Muscle of leg (tissue), 11 donors: Measurements from ENCODE around the gene TECTA. TPM values are rescaled to one million over a fixed set of nuclear protein-coding genes. Genes with fewer than 3 reads are reported as not detected.

Source experiments
- DNase-seq: peaks from one replicate; pipeline ENCODE4 v3.0.0; 2013
- H3K27ac ChIP-seq: one replicate; pipeline ENCODE4 v1.5.1; 2013; ENCODE audit warnings: mild to moderate bottlenecking, low read length, control low read depth
- H3K27me3 ChIP-seq: one replicate; pipeline ENCODE4 v1.6.1; 2013; ENCODE audit warnings: low read length; ENCODE audit not compliant: control insufficient read depth, insufficient read depth
- H3K36me3 ChIP-seq: one replicate; pipeline ENCODE4 v1.6.1; 2013; ENCODE audit warnings: low read length; ENCODE audit not compliant: control insufficient read depth, insufficient read depth
- H3K4me1 ChIP-seq: one replicate; pipeline ENCODE4 v1.6.1; 2013; ENCODE audit warnings: low read length; ENCODE audit not compliant: control insufficient read depth, insufficient read depth
- H3K4me3 ChIP-seq: one replicate; pipeline ENCODE4 v1.5.1; 2013; ENCODE audit warnings: low read length, control low read depth
- H3K9me3 ChIP-seq: replicated peaks from 2 replicates; pipeline ENCODE4 v1.6.1; 2013; ENCODE audit warnings: low read depth, low read length; ENCODE audit not compliant: control insufficient read depth
- WGBS: methylation state at CpG from one replicate; pipeline ENCODE4 v1.1.5; 2013; ENCODE audit warnings: missing lambda C conversion rate; ENCODE audit not compliant: insufficient coverage; 5-methylcytosine and 5-hydroxymethylcytosine counted together
- polyA plus RNA-seq, 8 donors: library from polyadenylated mRNA; unstranded; fragments of 120-200 nt; gene quantifications; one replicate each; pipeline versions ENCODE4 v1.2.1 to v1.2.3, GENCODE V29; 2013; ENCODE audit warnings: inconsistent platforms in 1 of 8, low replicate concordance in 1 of 8; ENCODE audit not compliant: insufficient read length in 8 of 8, insufficient read depth in 1 of 8
- total RNA-seq: library from RNA; stranded (reverse); fragments of 120-200 nt; gene quantifications from one replicate; pipeline ENCODE4 v1.2.4, GENCODE V29; 2013

The TECTA gene
- total and polyA plus RNA-seq, 9 donors, result 0.89 to 1.7 (median 1.4) TPM

DNA sequence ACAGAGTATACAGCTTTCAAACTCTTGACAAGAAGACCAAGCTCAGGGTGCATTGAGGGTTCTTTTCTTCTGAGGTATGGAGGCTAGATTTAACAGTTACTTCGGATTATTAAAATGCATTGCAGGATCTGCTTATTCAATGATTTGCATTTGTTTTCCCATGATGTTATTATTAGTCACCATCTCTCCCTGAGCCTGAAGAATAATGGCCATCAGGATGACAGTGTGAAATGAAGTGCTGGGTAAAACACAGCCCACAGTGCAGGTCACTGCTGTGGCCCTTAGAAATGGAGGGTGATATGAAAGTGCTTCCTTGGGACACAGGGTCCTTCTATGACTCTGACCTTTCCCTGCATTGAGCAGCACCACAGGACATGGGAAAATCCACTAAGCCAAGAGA is 40.0 kb downstream of the TECTA start:
- WGBS, result no CpG with 5 or more reads among the region's 1 CpG
- no peaks in the 10 kb centered on the region for H3K27me3 ChIP-seq

GRCh38 chr11:121143921-121144320 is 42.9 kb downstream of the TECTA start:
- DNase-seq, result no peak
- no peaks in the 10 kb centered on the region for H3K9me3 ChIP-seq
- no peak overlapping the region for H3K27ac ChIP-seq
- no peaks in the 10 kb centered on the region for H3K27me3 ChIP-seq
- 55% methylated on average over 4 of the region's 5 CpGs for WGBS
- H3K4me3 ChIP-seq, result no peak overlapping the region
- no peaks in the 10 kb centered on the region for H3K36me3 ChIP-seq
- H3K4me1 ChIP-seq, result no peaks in the 10 kb centered on the region

More for the DNA sequence above, 40.0 kb downstream of the TECTA start:
- no peak for DNase-seq
- Histone ChIP-seq H3K4me1 (no peaks in the 10 kb centered on the region), H3K36me3 (no peaks in the 10 kb centered on the region), H3K9me3 (no peaks in the 10 kb centered on the region), H3K4me3 (no peak overlapping the region), H3K27ac (no peak overlapping the region)

GRCh38 chr11:121144723-121145122 is 43.7 kb downstream of the TECTA start:
- Histone ChIP-seq H3K4me1 (no peaks in the 10 kb centered on the region), H3K4me3 (no peak overlapping the region), H3K27ac (no peak overlapping the region), H3K27me3 (no peaks in the 10 kb centered on the region), H3K36me3 (no peaks in the 10 kb centered on the region), H3K9me3 (no peaks in the 10 kb centered on the region)
- WGBS, result 82% methylated on average over 4 of the region's 5 CpGs
- DNase-seq, result no peak

DNA sequence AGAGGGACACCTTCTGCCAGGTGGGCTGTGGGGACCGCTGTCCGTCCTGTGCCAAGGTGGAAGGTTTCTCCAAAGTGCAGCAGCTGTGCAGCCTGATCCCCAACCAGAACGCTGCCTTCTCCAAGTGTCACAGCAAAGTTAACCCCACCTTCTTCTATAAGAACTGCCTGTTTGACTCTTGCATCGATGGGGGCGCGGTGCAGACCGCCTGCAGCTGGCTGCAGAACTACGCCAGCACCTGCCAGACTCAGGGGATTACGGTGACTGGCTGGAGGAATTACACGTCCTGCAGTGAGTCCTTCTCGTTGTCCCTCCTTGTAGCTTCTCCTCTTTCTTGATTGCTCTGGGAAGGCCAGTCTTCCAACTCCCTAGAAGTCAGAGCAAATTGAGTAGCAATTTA is 44.8 kb downstream of the TECTA start:
- no peaks in the 10 kb centered on the region for H3K27me3 ChIP-seq
- no peaks in the 10 kb centered on the region for H3K36me3 ChIP-seq
- no peak overlapping the region for H3K4me3 ChIP-seq
- H3K4me1 ChIP-seq, result no peaks in the 10 kb centered on the region
- DNase-seq, result no peak
- no peaks in the 10 kb centered on the region for H3K9me3 ChIP-seq
- WGBS, result 94% methylated on average over 10 of the region's 11 CpGs
- no peak overlapping the region for H3K27ac ChIP-seq

DNA sequence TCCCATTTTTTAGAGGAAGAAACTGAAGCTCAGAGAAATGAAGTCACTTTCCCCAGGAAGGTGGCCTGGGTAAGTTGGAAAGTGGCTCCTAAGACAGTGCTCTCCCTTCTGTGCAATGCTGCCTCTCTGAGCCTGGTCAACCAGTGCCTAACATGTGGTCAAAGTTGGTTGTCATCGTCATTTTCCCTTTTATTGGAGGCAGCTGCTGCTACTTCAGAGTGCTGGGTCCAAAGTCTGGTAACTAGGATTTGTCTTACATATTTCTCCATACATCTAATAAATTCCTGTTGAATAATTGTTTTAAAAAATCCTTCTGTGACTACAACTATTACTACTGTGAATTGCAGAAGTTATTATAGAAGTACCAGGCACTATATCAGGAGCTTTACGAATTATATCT is 48.1 kb downstream of the TECTA start:
- no peak overlapping the region for H3K4me3 ChIP-seq

GRCh38 chr11:121151207-121151688 is 50.2 kb downstream of the TECTA start:
- no peak overlapping the region for H3K4me3 ChIP-seq
- no peaks in the 10 kb centered on the region for H3K4me1 ChIP-seq
- no peak overlapping the region for H3K27ac ChIP-seq
- no peaks in the 10 kb centered on the region for H3K9me3 ChIP-seq
- WGBS, result no CpG with 5 or more reads among the region's 4 CpGs
- no peak for DNase-seq
- no peaks in the 10 kb centered on the region for H3K36me3 ChIP-seq
- no peaks in the 10 kb centered on the region for H3K27me3 ChIP-seq

More for the DNA sequence above, 48.1 kb downstream of the TECTA start:
- H3K9me3 ChIP-seq, result no peaks in the 10 kb centered on the region
- no peaks in the 10 kb centered on the region for H3K4me1 ChIP-seq
- no peaks in the 10 kb centered on the region for H3K36me3 ChIP-seq
- no peak for DNase-seq
- WGBS, result no CpG with 5 or more reads among the region's 2 CpGs
- no peak overlapping the region for H3K27ac ChIP-seq
- H3K27me3 ChIP-seq, result no peaks in the 10 kb centered on the region

DNA sequence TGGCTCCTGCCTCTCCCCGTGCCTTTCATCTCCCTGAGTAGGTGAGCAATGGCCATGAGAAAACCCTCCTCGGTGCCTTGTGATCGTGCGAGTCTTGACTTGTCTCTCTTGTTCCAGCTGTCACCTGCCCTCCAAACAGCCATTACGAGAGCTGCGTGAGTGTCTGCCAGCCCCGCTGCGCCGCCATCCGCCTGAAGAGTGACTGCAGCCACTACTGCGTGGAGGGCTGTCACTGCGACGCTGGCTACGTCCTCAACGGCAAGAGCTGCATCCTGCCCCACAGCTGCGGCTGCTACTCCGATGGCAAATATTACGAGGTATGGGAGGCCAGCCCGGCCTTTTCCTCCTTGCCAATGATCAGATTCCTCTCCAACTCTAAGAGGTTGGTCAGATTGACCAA is 51.7 kb downstream of the TECTA start:
- Histone ChIP-seq H3K36me3 (no peaks in the 10 kb centered on the region), H3K27me3 (no peaks in the 10 kb centered on the region), H3K4me1 (no peaks in the 10 kb centered on the region), H3K27ac (no peak overlapping the region), H3K9me3 (no peaks in the 10 kb centered on the region), H3K4me3 (no peak overlapping the region)
- 94% methylated on average over 17 of the region's 19 CpGs for WGBS
- no peak for DNase-seq

DNA sequence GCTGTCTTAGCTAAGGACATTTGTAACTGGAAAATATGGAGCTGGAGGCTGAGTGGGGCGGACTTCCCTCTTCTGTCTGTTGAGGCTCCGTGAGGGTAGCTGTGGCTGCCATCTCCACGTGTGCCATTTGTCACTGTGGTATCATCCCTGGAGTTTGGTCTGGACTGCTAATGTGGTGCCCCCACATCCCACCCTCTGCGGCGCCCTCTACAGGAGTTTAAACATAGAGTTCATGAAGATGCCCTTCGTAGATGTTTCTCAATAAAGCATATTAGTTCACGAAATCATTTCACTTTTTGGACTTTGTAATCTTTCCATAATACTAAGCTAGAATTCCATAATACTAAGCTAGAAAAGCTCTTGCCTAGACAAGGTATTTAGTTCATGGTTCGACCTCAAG is 52.4 kb downstream of the TECTA start:
- Histone ChIP-seq H3K9me3 (no peaks in the 10 kb centered on the region), H3K4me3 (no peak overlapping the region), H3K27me3 (no peaks in the 10 kb centered on the region), H3K27ac (no peak overlapping the region), H3K36me3 (no peaks in the 10 kb centered on the region), H3K4me1 (no peaks in the 10 kb centered on the region)
- no peak for DNase-seq
- 64% methylated on average over 5 of the region's 8 CpGs for WGBS

- Histone ChIP-seq H3K27ac (no peak overlapping the region), H3K27me3 (no peaks in the 10 kb centered on the region), H3K4me3 (no peak overlapping the region), H3K4me1 (no peaks in the 10 kb centered on the region), H3K36me3 (no peaks in the 10 kb centered on the region), H3K9me3 (no peaks in the 10 kb centered on the region)
- 53% methylated on average over 5 of the region's 13 CpGs for WGBS
- DNase-seq, result peak; percentile 7
These were observed 53.7 kb downstream of the TECTA start for GRCh38 chr11:121154486-121155314.

DNA sequence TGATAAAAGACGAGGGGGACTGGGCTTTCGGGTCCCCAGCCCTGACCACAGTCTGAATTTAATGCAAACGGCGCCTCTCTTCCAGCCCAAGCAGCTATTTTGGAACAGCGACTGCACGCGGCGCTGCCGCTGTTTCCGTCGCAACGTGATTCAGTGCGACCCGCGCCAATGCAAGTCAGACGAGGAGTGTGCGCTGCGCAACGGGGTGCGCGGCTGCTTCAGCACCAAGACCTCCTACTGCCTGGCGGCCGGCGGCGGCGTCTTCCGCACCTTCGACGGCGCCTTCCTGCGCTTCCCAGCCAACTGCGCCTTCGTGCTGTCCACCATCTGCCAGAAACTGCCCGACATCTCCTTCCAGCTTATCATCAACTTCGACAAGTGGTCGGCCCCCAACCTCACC is 56.7 kb downstream of the TECTA start:
- Histone ChIP-seq H3K27ac (no peak overlapping the region), H3K36me3 (no peaks in the 10 kb centered on the region), H3K4me3 (no peak overlapping the region), H3K27me3 (no peaks in the 10 kb centered on the region), H3K4me1 (no peaks in the 10 kb centered on the region), H3K9me3 (no peaks in the 10 kb centered on the region)
- no peak for DNase-seq
- WGBS, result 73% methylated on average over 36 of the region's 36 CpGs
